Upper lobe of left lung (tissue), 6 donors: Measurements from ENCODE around the gene SPATA3. TPM values are rescaled to one million over a fixed set of nuclear protein-coding genes. Genes with fewer than 3 reads are reported as not detected.

Experiments used
- ATAC-seq, 2 donors: fragments of 200-7000 bp; cut with Tn5 transposase; one replicate each; pipeline ENCODE4 v1.9.1; 2022; ENCODE audit warnings: mild to moderate bottlenecking in 2 of 2, moderate library complexity in 2 of 2; ENCODE audit not compliant: low FRiP score in 2 of 2
- DNase-seq, 2 donors: peaks; one replicate each; pipeline ENCODE4 v3.0.0-alpha.2; 2019 to 2020
- H3K27ac ChIP-seq, 4 donors: fragments of 200-600 bp; sonication (generic); one replicate each; pipeline ENCODE4 v1.5.1; 2016 to 2019
- H3K27me3 ChIP-seq, 4 donors: fragments of 200-600 bp; sonication (generic); one replicate each; pipeline ENCODE4 v1.5.1; 2017 to 2019
- H3K36me3 ChIP-seq, 4 donors: fragments of 200-600 bp; sonication (generic); one replicate each; pipeline ENCODE4 v1.5.1; 2016 to 2019
- H3K4me1 ChIP-seq, 4 donors: fragments of 200-600 bp; sonication (generic); one replicate each; pipeline ENCODE4 v1.5.1; 2018 to 2019
- H3K4me3 ChIP-seq, 4 donors: fragments of 200-600 bp; sonication (generic); one replicate each; pipeline ENCODE4 v1.5.1; 2017 to 2019; ENCODE audit warnings: mild to moderate bottlenecking in 2 of 4, moderate library complexity in 1 of 4
- H3K9me3 ChIP-seq, 4 donors: fragments of 200-600 bp; sonication (generic); one replicate each; pipeline ENCODE4 v1.5.1; 2018 to 2019
- EP300 ChIP-seq, 4 donors: sonication (generic); formaldehyde crosslinking; IDR thresholded peaks; one replicate each; pipeline ENCODE4 v1.5.1; 2017; ENCODE audit warnings: antibody characterized with exemption in 4 of 4, control low read depth in 2 of 4
- POLR2A ChIP-seq, 4 donors: fragments of 450-650 bp; IDR thresholded peaks; one replicate each; pipeline ENCODE4 v1.5.1; 2016 to 2017; ENCODE audit warnings: antibody characterized with exemption in 4 of 4, mild to moderate bottlenecking in 2 of 4
- POLR2AphosphoS5 ChIP-seq, 2 donors: sonication (generic); formaldehyde crosslinking; IDR thresholded peaks; one replicate each; pipeline ENCODE4 v1.5.1; 2017; ENCODE audit warnings: antibody characterized with exemption in 2 of 2
- WGBS, 2 donors: methylation state at CpG; one replicate each; pipeline ENCODE4 v1.1.5; 2017 to 2018; 5-methylcytosine and 5-hydroxymethylcytosine counted together
- total RNA-seq, 6 donors: library from RNA; depleted of rRNA in 4 of 6; stranded (reverse); fragments of >200 nt in 4 of 6; gene quantifications; one replicate each; pipeline versions ENCODE4 v1.1.0 to v1.2.1, GENCODE V29; 2016 to 2021
- TF ChIP-seq, protein P1 (sequence below), 6 experiments: fragments of 450-650 bp in 4 of 6; fragments of 200-600 bp in 2 of 6; sonication (generic) in 2 of 6; IDR thresholded peaks; one replicate each; pipeline ENCODE4 v1.5.1; 2016 to 2019; ENCODE audit warnings: antibody characterized with exemption in 6 of 6
- donor health status: DM: no; HTN: no; CAD: no; lungs with moderate emphysema.
- donor health status: DM: no; HTN: yes; CAD: no; lungs with severe emphysema.

Gene SPATA3
- total RNA-seq, 6 donors from 2014 or later: not detected

GRCh38 chr2:231034291-231034882 is 38.5 kb downstream of the SPATA3 start:
- Histone ChIP-seq H3K9me3 (no peaks in the 10 kb centered on the region), H3K4me1 (peaks cover 4 to 15% (median 7%) of the 10 kb centered on the region in 4 donors), H3K4me3 (no peak overlapping the region), H3K27ac (no peak overlapping the region), H3K27me3 (peaks cover 0 to 26% (median 12%) of the 10 kb centered on the region in 4 donors), H3K36me3 (no peaks in the 10 kb centered on the region)
- ATAC-seq (no peak), DNase-seq (no peak)
- no peak for TF ChIP-seq POLR2AphosphoS5 (IDR thresholded peaks at IDR 0.05)
- TF ChIP-seq, protein P1, sequence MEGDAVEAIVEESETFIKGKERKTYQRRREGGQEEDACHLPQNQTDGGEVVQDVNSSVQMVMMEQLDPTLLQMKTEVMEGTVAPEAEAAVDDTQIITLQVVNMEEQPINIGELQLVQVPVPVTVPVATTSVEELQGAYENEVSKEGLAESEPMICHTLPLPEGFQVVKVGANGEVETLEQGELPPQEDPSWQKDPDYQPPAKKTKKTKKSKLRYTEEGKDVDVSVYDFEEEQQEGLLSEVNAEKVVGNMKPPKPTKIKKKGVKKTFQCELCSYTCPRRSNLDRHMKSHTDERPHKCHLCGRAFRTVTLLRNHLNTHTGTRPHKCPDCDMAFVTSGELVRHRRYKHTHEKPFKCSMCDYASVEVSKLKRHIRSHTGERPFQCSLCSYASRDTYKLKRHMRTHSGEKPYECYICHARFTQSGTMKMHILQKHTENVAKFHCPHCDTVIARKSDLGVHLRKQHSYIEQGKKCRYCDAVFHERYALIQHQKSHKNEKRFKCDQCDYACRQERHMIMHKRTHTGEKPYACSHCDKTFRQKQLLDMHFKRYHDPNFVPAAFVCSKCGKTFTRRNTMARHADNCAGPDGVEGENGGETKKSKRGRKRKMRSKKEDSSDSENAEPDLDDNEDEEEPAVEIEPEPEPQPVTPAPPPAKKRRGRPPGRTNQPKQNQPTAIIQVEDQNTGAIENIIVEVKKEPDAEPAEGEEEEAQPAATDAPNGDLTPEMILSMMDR (IDR thresholded peaks at IDR 0.05): no peak
- no peak for TF ChIP-seq EP300 (IDR thresholded peaks at IDR 0.05)
- TF ChIP-seq POLR2A (IDR thresholded peaks at IDR 0.05): no peak
- 18 to 26% methylated on average over 4 of the region's 4 CpGs for WGBS, 2 donors

GRCh38 chr2:231036131-231036530 is 40.2 kb downstream of the SPATA3 start:
- no peaks in the 10 kb centered on the region for H3K36me3 ChIP-seq
- no peak for ATAC-seq
- no peak overlapping the region for H3K27ac ChIP-seq
- peaks cover 0 to 27% (median 12%) of the 10 kb centered on the region in 4 donors for H3K27me3 ChIP-seq
- H3K9me3 ChIP-seq: no peaks in the 10 kb centered on the region
- TF ChIP-seq POLR2AphosphoS5 (IDR thresholded peaks at IDR 0.05) (no peak), EP300 (IDR thresholded peaks at IDR 0.05) (no peak), POLR2A (IDR thresholded peaks at IDR 0.05) (no peak)
- TF ChIP-seq, protein P1 (IDR thresholded peaks at IDR 0.05): no peak
- H3K4me1 ChIP-seq: peaks cover 4 to 15% (median 7%) of the 10 kb centered on the region in 4 donors
- no peak for DNase-seq
- WGBS, 2 donors: 74 to 78% methylated on average over 4 of the region's 4 CpGs
- no peak overlapping the region for H3K4me3 ChIP-seq

DNA sequence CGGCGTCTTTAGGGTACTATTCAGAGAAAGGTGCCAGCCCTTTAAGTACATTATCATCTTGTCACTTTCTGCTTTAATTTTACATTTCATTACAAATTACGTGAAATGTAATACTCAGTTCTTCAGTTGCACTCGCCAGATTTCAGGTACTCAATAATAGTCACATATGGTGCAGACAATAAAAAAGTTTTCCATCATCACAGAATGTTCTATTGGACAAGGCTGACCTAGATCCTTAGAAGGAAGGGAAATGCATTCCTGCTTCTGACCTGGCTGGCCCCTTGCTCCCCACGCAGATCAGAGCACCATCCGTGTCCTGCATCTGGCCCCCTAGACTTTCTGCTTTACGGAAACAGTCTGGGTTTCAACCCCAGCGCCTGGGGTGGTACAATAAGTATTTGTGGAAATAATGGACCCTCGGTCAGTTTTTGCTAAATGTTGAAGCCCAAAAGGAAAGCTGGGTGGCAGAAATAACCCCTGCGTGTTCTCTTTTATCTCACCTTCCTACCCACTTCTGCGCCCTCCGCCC is 40.7 kb downstream of the SPATA3 start:
- H3K9me3 ChIP-seq: no peaks in the 10 kb centered on the region
- H3K4me3 ChIP-seq: peak overlapping the region in 1 of 4 donors; percentile 30
- no peaks in the 10 kb centered on the region for H3K36me3 ChIP-seq
- peaks cover 0 to 27% (median 12%) of the 10 kb centered on the region in 4 donors for H3K27me3 ChIP-seq
- no peak for DNase-seq
- peaks cover 4 to 15% (median 7%) of the 10 kb centered on the region in 4 donors for H3K4me1 ChIP-seq
- TF ChIP-seq, protein P1 (IDR thresholded peaks at IDR 0.05): no peak
- no peak for TF ChIP-seq POLR2AphosphoS5 (IDR thresholded peaks at IDR 0.05)
- no peak for TF ChIP-seq EP300 (IDR thresholded peaks at IDR 0.05)
- no peak for TF ChIP-seq POLR2A (IDR thresholded peaks at IDR 0.05)
- H3K27ac ChIP-seq: no peak overlapping the region
- ATAC-seq: no peak
- 64 to 66% methylated on average over 12 of the region's 12 CpGs for WGBS, 2 donors

GRCh38 chr2:231037202-231037730 is 41.3 kb downstream of the SPATA3 start, which contains the start of gene C2orf72:
Gene C2orf72 (plus strand): TSS chr2:231037523. CDS start chr2:231037566, 43 bp downstream.
- Histone ChIP-seq H3K9me3 (no peaks in the 10 kb centered on the region), H3K27me3 (peaks cover 0 to 27% (median 12%) of the 10 kb centered on the region in 4 donors), H3K4me1 (peaks cover 4 to 15% (median 7%) of the 10 kb centered on the region in 4 donors), H3K4me3 (peak within 1 kb of the TSS in 3 of 4 donors; percentile 37 to 40 (median 40)), H3K27ac (no peak within 1 kb of the TSS), H3K36me3 (no peaks in the 10 kb centered on the region)
- no peak for ATAC-seq
- DNase-seq: peak in 1 of 2 donors; percentile 73
- TF ChIP-seq, protein P1 (IDR thresholded peaks at IDR 0.05): no peak
- no peak for TF ChIP-seq POLR2AphosphoS5 (IDR thresholded peaks at IDR 0.05)
- TF ChIP-seq POLR2A (IDR thresholded peaks at IDR 0.05): no peak
- no peak for TF ChIP-seq EP300 (IDR thresholded peaks at IDR 0.05)
- WGBS, 2 donors: 0 to 7% methylated on average over 2 to 13 of the region's 61 CpGs
